ENCODE results near the gene TPCN2. TPM values are rescaled to one million over a fixed set of nuclear protein-coding genes. Genes with fewer than 3 reads are reported as not detected.

Gene TPCN2
- total and polyA plus RNA-seq, 3 experiments from 2014 or later: 4.0 to 12.9 (median 12.3) TPM

DNA sequence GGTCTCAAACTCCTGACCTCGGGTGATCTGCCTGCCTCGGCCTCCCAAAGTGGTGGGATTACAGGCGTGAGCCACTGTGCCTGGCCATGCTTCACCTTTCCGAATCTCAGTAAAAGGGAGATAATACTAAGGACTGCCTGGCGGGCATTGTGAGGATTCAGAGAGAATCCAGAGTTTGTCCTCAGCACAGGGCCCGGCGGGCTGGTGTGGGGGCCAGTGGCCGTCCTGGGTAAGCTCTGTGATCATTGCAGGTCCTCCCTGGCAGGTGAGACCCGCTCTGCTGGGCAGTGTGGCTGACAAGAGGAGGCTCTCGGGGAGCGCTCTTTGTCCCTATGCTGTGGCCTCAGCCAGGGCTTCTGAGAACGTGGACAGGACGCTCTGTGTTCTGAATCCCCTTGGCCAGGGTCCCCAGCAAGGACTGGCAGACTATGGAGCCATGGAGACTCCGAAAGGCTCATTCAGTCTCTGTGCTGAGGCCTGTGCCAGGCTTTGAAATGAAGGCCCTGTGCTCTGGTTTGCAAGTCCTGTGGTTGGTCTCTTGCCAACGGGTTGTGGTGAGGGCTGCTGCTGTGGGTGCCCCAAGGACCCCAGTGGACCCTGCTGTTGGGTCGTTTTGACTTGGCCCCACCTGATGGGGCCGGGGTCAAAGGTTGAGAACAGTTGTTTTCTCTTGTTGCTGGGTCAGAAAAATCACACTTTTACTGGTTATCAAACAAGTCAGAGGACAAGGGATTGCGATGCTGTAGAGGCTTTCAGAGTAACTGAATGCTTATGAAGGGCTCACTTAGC is 2.1 kb downstream of the TPCN2 start:
- Histone ChIP-seq H3K27me3 (ENCODE audit: insufficient read depth, low read length, poor library complexity, severe bottlenecking) (no peaks in the 10 kb centered on the region), H3K4me1 (ENCODE audit: insufficient read depth, low read length) (peaks cover 20% of the 10 kb centered on the region), H3K4me3 (ENCODE audit: low read length) (no peak overlapping the region), H3K36me3 (ENCODE audit: insufficient read depth, low read length) (no peaks in the 10 kb centered on the region), H3K27ac (ENCODE audit: low read depth, low read length) (no peak overlapping the region), H3K9me3 (ENCODE audit: low read length) (no peaks in the 10 kb centered on the region)
- Mint-ChIP-seq H3K4me1 (peaks cover 20 to 55% (median 24%) of the 10 kb centered on the region in 3 donors), H3K9me3 (no peaks in the 10 kb centered on the region), H3K4me3 (peak overlapping the region; percentile 46 to 91 (median 84)), H3K27ac (peak overlapping the region in 7 of 8 donors; percentile 63 to 93 (median 73)), H3K36me3 (peaks cover 0 to 19% (median 0%) of the 10 kb centered on the region in 3 donors), H3K27me3 (peaks cover 0 to 7% of the 10 kb centered on the region in 2 donors)
- POLR2A ChIA-PET: no interaction called here
- no peak for DNase-seq
- CTCF ChIA-PET: no interaction called here

DNA sequence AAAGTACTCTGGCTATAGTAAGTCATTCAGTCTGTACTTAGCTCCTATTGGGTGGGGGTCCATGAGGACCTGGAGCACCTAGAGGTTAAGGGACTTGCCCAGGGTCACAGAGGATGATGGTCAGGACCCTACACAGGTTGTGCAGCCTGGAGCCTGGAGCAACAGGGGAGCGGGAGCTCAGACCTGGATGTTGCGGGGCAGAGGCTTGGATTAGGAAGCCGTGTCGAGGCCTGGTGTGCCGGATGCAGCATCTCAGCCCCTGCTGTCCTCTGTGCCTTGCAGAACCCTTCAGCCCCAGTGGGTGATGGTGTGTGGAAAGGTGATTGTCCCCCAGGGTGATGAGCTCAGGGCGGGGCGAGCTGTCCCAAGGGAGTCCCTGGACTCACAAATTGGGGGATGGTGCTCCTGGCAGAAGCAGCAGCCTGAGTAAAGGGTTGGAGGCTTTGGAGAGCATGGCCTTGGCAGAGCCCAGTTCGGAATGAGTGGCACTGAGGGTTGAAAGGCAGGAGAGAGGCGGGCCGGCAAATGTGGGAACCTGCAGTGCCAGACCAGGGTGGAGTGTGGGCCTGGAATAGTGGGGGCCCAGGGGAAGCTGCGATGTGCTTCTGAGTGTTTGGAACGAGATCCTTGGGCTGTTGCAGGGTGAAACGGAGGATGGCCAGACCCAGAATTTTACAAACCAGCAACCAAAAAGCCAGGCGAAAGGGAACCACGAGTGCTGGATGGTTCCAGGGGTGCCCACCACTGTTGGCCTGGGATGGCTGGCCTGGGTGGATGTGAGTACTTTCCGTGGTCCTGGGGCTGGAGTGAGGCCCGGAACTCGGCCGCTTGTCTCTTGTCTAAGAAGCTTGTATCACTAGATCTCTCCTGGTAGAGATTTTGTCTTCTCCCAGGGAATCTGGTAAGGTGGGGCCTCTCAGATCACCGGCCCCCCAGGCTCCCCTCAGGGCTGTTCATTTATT is 2.9 kb downstream of the TPCN2 start:
- Histone ChIP-seq H3K4me3 (ENCODE audit: low read length) (no peak overlapping the region), H3K27ac (ENCODE audit: low read depth, low read length) (no peak overlapping the region), H3K36me3 (ENCODE audit: insufficient read depth, low read length) (no peaks in the 10 kb centered on the region), H3K9me3 (ENCODE audit: low read length) (no peaks in the 10 kb centered on the region), H3K4me1 (ENCODE audit: insufficient read depth, low read length) (peaks cover 20% of the 10 kb centered on the region), H3K27me3 (ENCODE audit: insufficient read depth, low read length, poor library complexity, severe bottlenecking) (no peaks in the 10 kb centered on the region)
- CTCF ChIA-PET: no interaction called here
- Mint-ChIP-seq H3K27ac (peak overlapping the region in 7 of 8 donors; percentile 10 to 94 (median 85)), H3K4me3 (peak overlapping the region; percentile 46 to 91 (median 55)), H3K9me3 (no peaks in the 10 kb centered on the region), H3K36me3 (peaks cover 0 to 23% (median 0%) of the 10 kb centered on the region in 3 donors), H3K4me1 (peaks cover 26 to 62% (median 31%) of the 10 kb centered on the region in 3 donors), H3K27me3 (peaks cover 0 to under 1% of the 10 kb centered on the region in 2 donors)
- DNase-seq: no peak
- POLR2A ChIA-PET: no interaction called here

DNA sequence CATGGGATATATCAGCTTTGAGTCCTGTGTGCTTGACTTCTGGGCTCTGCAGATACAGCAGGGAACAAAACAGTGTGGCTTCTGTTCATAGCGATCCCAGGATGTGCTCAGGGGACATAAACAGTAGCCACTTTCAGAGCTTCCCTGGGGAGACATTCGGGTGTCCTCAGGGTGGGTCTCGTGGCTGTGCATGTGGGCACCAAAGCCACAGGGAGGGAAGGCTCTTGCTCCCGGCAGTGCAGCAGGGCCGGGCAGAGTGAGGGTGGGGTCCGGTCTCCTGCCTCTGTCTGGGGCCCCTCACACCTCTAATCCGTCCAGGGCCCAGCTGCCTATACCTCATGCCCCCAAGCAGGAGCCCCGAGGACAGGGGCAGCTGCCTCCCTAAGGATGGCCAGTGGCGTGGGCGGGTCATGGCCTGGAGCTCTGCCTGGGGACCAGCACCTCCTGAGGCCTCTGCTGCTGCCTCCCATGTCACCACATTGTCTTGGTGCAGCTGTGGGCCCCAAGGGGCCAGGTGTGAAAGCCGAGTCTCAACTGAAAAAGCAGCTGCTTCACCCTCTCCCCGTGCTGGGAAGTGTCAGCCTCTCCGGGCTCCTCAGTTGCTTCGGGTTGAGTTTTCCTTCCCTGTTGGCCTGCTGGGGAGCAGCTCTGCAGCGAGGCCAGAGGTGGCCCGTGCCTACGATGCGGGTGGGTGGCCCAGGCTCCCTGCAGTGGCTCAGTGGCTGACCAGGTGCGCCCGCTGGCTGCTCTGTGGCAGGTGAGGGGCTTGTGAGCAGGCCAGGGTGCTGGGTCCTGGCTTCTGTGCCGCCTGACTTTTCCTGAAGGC is 3.8 kb downstream of the TPCN2 start:
- no peaks in the 10 kb centered on the region for H3K27me3 ChIP-seq (ENCODE audit: insufficient read depth, low read length, poor library complexity, severe bottlenecking)
- no peak for DNase-seq
- peaks cover 20% of the 10 kb centered on the region for H3K4me1 ChIP-seq (ENCODE audit: insufficient read depth, low read length)
- H3K4me3 ChIP-seq (ENCODE audit: low read length): no peak overlapping the region
- peaks cover 26 to 62% (median 27%) of the 10 kb centered on the region in 3 donors for H3K4me1 Mint-ChIP-seq
- H3K36me3 Mint-ChIP-seq: peaks cover 0 to 28% (median 0%) of the 10 kb centered on the region in 3 donors
- ChIA-PET POLR2A (no interaction called here), CTCF (no interaction called here)
- H3K4me3 Mint-ChIP-seq: peak overlapping the region in 2 of 7 donors; percentile 74 to 85
- no peaks in the 10 kb centered on the region for H3K27me3 Mint-ChIP-seq
- H3K27ac Mint-ChIP-seq: peak overlapping the region in 5 of 8 donors; percentile 10 to 96 (median 67)
- H3K27ac ChIP-seq (ENCODE audit: low read depth, low read length): no peak overlapping the region
- no peaks in the 10 kb centered on the region for H3K9me3 ChIP-seq (ENCODE audit: low read length)
- H3K9me3 Mint-ChIP-seq: no peaks in the 10 kb centered on the region
- no peaks in the 10 kb centered on the region for H3K36me3 ChIP-seq (ENCODE audit: insufficient read depth, low read length)

DNA sequence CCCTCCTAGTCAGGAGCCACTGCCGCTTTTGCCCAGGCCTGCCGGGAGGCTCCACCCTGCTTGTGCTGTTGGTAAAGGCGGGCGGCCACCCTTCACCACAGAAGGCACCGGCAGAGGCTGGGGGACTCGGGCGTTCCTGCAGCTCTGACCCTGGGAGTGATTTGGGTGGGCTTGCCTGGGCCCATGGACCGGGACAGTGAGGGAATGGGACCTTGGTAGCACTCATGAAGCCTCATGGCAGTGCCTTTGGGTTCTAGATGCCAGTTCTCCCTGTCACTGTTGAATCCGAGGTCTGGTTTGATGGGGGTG is 4.4 kb downstream of the TPCN2 start:
- H3K9me3 ChIP-seq (ENCODE audit: low read length): no peaks in the 10 kb centered on the region
- DNase-seq: no peak
- no peaks in the 10 kb centered on the region for H3K36me3 ChIP-seq (ENCODE audit: insufficient read depth, low read length)
- Mint-ChIP-seq H3K4me3 (no peak overlapping the region), H3K36me3 (peaks cover 0 to 32% (median 0%) of the 10 kb centered on the region in 3 donors), H3K27ac (peak overlapping the region in 1 of 8 donors; percentile 96), H3K4me1 (peaks cover 24 to 59% (median 24%) of the 10 kb centered on the region in 3 donors), H3K9me3 (no peaks in the 10 kb centered on the region), H3K27me3 (no peaks in the 10 kb centered on the region)
- no peak overlapping the region for H3K4me3 ChIP-seq (ENCODE audit: low read length)
- peaks cover 18% of the 10 kb centered on the region for H3K4me1 ChIP-seq (ENCODE audit: insufficient read depth, low read length)
- POLR2A ChIA-PET: no interaction called here
- H3K27ac ChIP-seq (ENCODE audit: low read depth, low read length): no peak overlapping the region
- no peaks in the 10 kb centered on the region for H3K27me3 ChIP-seq (ENCODE audit: insufficient read depth, low read length, poor library complexity, severe bottlenecking)
- CTCF ChIA-PET: no interaction called here

DNA sequence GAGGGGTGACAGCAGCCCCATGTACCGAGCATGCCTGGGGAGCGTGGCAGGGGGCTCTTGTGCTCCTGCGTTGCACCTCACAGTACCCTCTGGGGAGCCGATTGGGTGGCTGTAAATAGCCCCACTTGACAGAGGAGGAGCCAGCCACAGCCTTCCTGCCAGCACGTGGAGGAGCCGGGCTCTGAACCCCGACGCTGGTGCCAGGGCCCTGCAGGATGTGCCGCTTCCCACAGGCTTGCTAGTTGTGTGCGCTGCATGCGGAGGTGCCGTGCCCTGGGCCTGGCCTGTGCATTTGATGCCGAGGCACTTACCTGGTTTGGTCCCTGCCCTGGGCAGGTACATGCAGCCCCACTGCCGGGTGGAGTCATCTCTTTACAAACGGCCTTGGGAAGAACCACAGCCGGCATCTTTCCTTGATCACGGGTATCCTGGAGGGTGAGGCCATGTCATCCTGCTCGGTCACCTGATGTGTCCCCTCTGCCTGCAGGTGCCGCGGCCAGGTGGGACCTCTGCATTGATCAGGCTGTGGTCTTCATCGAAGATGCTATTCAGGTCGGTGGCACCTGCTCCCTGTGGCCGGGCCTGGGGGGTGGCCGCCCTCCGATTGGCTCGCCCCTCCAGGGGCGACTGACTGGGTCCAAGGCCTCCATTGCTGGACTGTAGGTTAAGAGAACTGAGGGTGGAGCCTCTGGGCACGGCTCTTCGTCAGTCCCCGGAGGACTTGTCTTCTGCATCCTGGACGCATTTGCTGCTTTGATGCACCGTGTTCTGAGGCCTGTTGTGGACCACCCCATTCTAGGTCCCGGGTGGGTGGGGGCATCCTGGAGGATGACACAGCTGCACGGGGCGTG is 5.0 kb downstream of the TPCN2 start:
- Histone ChIP-seq H3K36me3 (ENCODE audit: insufficient read depth, low read length) (no peaks in the 10 kb centered on the region), H3K9me3 (ENCODE audit: low read length) (no peaks in the 10 kb centered on the region), H3K4me1 (ENCODE audit: insufficient read depth, low read length) (peaks cover 14% of the 10 kb centered on the region), H3K27me3 (ENCODE audit: insufficient read depth, low read length, poor library complexity, severe bottlenecking) (no peaks in the 10 kb centered on the region), H3K27ac (ENCODE audit: low read depth, low read length) (no peak overlapping the region), H3K4me3 (ENCODE audit: low read length) (no peak overlapping the region)
- H3K4me1 Mint-ChIP-seq: peaks cover 19 to 53% (median 22%) of the 10 kb centered on the region in 3 donors
- H3K36me3 Mint-ChIP-seq: peaks cover 0 to 34% (median 0%) of the 10 kb centered on the region in 3 donors
- H3K27me3 Mint-ChIP-seq: no peaks in the 10 kb centered on the region
- peak overlapping the region in 1 of 8 donors; percentile 96 for H3K27ac Mint-ChIP-seq
- no peaks in the 10 kb centered on the region for H3K9me3 Mint-ChIP-seq
- ChIA-PET CTCF (no interaction called here), POLR2A (no interaction called here)
- no peak overlapping the region for H3K4me3 Mint-ChIP-seq
- DNase-seq: no peak

DNA sequence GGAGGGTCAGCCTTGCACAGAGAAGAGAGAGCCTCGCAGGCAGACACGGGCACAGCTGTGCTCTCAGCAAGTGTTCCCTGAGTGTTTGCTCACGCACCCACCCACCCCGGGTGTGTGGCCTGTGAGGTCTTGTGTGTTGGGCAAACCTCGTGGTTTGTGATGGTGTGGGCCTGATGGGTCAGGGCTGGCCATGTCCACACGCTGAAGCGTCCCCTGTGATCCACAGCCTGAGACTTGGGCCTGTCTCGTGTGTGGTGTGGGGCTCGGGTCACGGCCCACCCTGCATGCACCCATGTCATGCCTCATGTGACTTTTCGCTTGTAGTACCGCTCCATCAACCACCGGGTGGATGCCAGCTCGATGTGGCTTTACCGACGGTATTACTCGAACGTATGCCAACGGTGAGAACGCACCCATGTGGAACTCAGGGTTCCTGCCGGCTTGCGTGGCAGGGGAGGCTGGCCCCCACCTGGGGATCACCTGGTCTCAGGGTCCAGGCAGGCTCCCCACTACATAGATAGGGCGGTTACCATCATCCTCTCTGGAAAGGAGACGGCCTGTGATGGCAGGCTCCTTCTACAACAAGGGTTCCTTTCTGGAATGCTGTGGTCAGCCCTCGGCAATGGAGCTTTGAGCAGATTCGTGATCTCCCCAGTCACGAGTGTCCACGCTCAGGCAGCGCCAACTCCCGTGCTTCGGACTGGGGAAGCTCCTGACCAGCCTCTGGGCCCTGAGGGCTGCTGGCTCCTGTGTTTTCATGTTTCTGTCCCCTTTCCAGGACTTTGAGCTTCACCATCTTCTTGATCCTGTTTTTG is 5.9 kb downstream of the TPCN2 start:
- Mint-ChIP-seq H3K4me3 (no peak overlapping the region), H3K27ac (peak overlapping the region in 2 of 8 donors; percentile 23 to 64), H3K4me1 (peaks cover 19 to 50% (median 20%) of the 10 kb centered on the region in 3 donors), H3K36me3 (peaks cover 0 to 35% (median 0%) of the 10 kb centered on the region in 3 donors), H3K9me3 (no peaks in the 10 kb centered on the region), H3K27me3 (no peaks in the 10 kb centered on the region)
- POLR2A ChIA-PET: no interaction called here
- Histone ChIP-seq H3K4me3 (ENCODE audit: low read length) (no peak overlapping the region), H3K27me3 (ENCODE audit: insufficient read depth, low read length, poor library complexity, severe bottlenecking) (no peaks in the 10 kb centered on the region), H3K36me3 (ENCODE audit: insufficient read depth, low read length) (no peaks in the 10 kb centered on the region), H3K27ac (ENCODE audit: low read depth, low read length) (no peak overlapping the region), H3K4me1 (ENCODE audit: insufficient read depth, low read length) (peaks cover 11% of the 10 kb centered on the region), H3K9me3 (ENCODE audit: low read length) (no peaks in the 10 kb centered on the region)
- CTCF ChIA-PET: no interaction called here
- no peak for DNase-seq

DNA sequence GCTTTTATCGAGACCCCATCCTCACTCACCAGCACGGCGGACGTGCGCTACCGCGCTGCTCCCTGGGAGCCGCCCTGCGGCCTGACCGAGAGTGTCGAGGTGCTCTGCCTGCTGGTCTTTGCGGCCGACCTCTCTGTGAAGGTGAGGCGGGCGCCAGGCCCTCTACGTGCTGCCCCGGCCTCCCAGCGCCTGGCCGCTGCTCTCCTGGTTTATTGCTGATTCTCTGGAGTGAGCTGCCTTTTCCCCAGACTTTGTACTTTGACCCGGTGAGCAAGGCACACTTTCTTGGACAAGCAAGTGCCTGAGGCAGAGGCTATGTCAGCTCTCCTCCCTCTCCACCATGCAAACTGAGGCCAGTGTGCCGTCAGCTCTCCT is 6.5 kb downstream of the TPCN2 start:
- Mint-ChIP-seq H3K4me3 (no peak overlapping the region), H3K9me3 (no peaks in the 10 kb centered on the region), H3K27ac (peak overlapping the region in 2 of 8 donors; percentile 23 to 64), H3K27me3 (no peaks in the 10 kb centered on the region), H3K4me1 (peaks cover 16 to 44% (median 19%) of the 10 kb centered on the region in 3 donors), H3K36me3 (peaks cover 0 to 39% (median 0%) of the 10 kb centered on the region in 3 donors)
- Histone ChIP-seq H3K4me1 (ENCODE audit: insufficient read depth, low read length) (peaks cover 5% of the 10 kb centered on the region), H3K4me3 (ENCODE audit: low read length) (no peak overlapping the region), H3K36me3 (ENCODE audit: insufficient read depth, low read length) (no peaks in the 10 kb centered on the region), H3K27ac (ENCODE audit: low read depth, low read length) (no peak overlapping the region), H3K27me3 (ENCODE audit: insufficient read depth, low read length, poor library complexity, severe bottlenecking) (no peaks in the 10 kb centered on the region), H3K9me3 (ENCODE audit: low read length) (no peaks in the 10 kb centered on the region)
- ChIA-PET POLR2A (no interaction called here), CTCF (no interaction called here)
- DNase-seq: no peak
